Measurements from ENCODE around the gene PLCE1.
"Not testable (repeated sequence)": the region's sequence is repeated elsewhere in the genome, so short reads cannot be mapped to it uniquely, and the experiment has no call there.

PLCE1 gene

GRCh38 chr10:93970433-93971010 lies 23.2 kb upstream of the PLCE1 start:
- DNase-seq (ENCODE audit: low spot score in 2 of 2); H3K36me3 ChIP-seq (replicated peaks); H3K27me3 ChIP-seq (ENCODE audit: low read depth); H3K4me1 ChIP-seq; in situ Hi-C loops (cut with MboI; ENCODE audit: low sequenced_read_pairs); H3K9me3 ChIP-seq; H3K4me3 ChIP-seq: not testable (repeated sequence)

- DNase-seq (ENCODE audit: low spot score in 2 of 2): no peak
- H3K36me3 ChIP-seq (replicated peaks): no peaks in the 10 kb centered on the region
- H3K4me3 ChIP-seq: no peak overlapping the region
- H3K4me1 ChIP-seq: no peaks in the 10 kb centered on the region
- in situ Hi-C loops (cut with MboI; ENCODE audit: low sequenced_read_pairs): no loop called here
- H3K9me3 ChIP-seq: no peaks in the 10 kb centered on the region
- no peaks in the 10 kb centered on the region for H3K27me3 ChIP-seq (ENCODE audit: low read depth)
Observed at GRCh38 chr10:93973748-93974445, 19.8 kb upstream of the PLCE1 start.

DNA sequence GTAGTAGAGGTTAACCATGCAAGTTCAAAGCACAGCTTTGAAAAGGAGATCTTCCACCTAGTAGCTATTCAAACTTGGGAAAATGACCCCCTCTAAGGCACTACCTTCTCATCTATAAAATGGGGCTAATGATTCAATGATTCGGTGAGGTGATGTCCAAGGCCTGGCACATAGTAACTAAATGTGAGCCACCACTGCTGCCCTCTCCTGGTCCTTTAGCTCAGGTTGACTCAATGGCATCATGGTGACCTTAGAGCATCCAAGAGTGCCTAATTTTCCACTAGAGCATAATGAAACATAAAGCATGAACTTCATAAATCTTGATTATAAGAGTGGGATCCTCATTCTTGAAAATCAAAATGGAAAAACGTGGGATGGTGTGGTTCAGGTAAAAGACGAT lies 16.3 kb upstream of the PLCE1 start:
- H3K4me3 ChIP-seq: no peak overlapping the region
- no peaks in the 10 kb centered on the region for H3K36me3 ChIP-seq (replicated peaks)
- H3K27me3 ChIP-seq (ENCODE audit: low read depth): no peaks in the 10 kb centered on the region
- no peaks in the 10 kb centered on the region for H3K4me1 ChIP-seq
- H3K9me3 ChIP-seq: no peaks in the 10 kb centered on the region
- in situ Hi-C loops (cut with MboI; ENCODE audit: low sequenced_read_pairs): no loop called here
- DNase-seq (ENCODE audit: low spot score in 2 of 2): no peak

- Histone ChIP-seq H3K9me3 (no peaks in the 10 kb centered on the region), H3K4me3 (no peak overlapping the region), H3K36me3 (replicated peaks) (no peaks in the 10 kb centered on the region), H3K4me1 (no peaks in the 10 kb centered on the region), H3K27me3 (ENCODE audit: low read depth) (0 out of 2 replicates have a peak, but pooled peaks cover 4% of the 10 kb centered on the region)
- in situ Hi-C loops (cut with MboI; ENCODE audit: low sequenced_read_pairs): no loop called here
- no peak for DNase-seq (ENCODE audit: low spot score in 2 of 2)
Observed at GRCh38 chr10:93980486-93980885, 13.2 kb upstream of the PLCE1 start.

GRCh38 chr10:93991114-93991513 lies 2.6 kb upstream of the PLCE1 start:
- no peak for DNase-seq (ENCODE audit: low spot score in 2 of 2)
- in situ Hi-C loops (cut with MboI; ENCODE audit: low sequenced_read_pairs): no loop called here
- Histone ChIP-seq H3K4me3 (no peak overlapping the region), H3K9me3 (no peaks in the 10 kb centered on the region), H3K36me3 (replicated peaks) (no peaks in the 10 kb centered on the region), H3K27me3 (ENCODE audit: low read depth) (no peaks in the 10 kb centered on the region), H3K4me1 (peaks cover 10% of the 10 kb centered on the region)

DNA sequence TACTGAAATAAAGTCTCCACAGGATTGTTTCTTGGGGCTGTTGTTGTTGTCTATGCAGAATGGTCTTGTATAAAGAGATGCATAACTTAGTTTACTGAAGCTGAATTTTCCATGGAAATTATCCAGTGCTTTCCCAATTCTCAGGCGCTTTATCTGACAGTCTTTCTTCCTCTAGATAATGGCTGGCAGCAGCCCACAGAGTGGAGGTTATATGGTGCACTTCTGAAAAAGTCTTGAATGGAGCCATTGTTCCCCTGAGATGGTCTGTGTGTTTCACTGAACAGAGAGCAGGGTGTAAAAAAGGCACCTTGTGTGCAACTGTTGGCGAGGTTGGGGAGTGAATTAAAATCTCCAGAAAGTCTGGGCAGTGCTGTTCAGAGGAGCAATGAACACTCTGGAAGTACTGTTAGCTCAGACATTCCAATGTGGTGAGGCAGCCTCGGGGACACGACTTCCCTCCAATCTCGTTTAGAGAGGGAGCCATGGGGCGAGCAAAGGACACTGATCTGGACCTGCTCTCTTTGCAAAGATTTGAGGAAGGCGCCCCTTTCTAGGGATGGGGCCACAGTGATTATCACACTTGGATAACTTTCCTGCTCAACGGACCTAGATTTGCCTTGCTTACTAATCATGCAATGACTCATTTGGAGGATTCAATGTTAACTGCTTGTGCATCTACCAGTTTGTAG lies 2.0 kb upstream of the PLCE1 start:
- DNase-seq (ENCODE audit: low spot score in 2 of 2): no peak
- H3K36me3 ChIP-seq (replicated peaks): no peaks in the 10 kb centered on the region
- H3K27me3 ChIP-seq (ENCODE audit: low read depth): no peaks in the 10 kb centered on the region
- H3K4me1 ChIP-seq: peaks cover 10% of the 10 kb centered on the region
- H3K9me3 ChIP-seq: no peaks in the 10 kb centered on the region
- H3K4me3 ChIP-seq: no peak overlapping the region
- in situ Hi-C loops (cut with MboI; ENCODE audit: low sequenced_read_pairs): no loop called here

GRCh38 chr10:93992400-93993030 lies 1.2 kb upstream of the PLCE1 start:
- in situ Hi-C loops (cut with MboI; ENCODE audit: low sequenced_read_pairs): no loop called here
- Histone ChIP-seq H3K27me3 (ENCODE audit: low read depth) (no peaks in the 10 kb centered on the region), H3K36me3 (replicated peaks) (no peaks in the 10 kb centered on the region), H3K4me1 (peaks cover 10% of the 10 kb centered on the region), H3K9me3 (no peaks in the 10 kb centered on the region), H3K4me3 (no peak overlapping the region)
- DNase-seq (ENCODE audit: low spot score in 2 of 2): peak in 1 of 2 experiments; percentile 47

DNA sequence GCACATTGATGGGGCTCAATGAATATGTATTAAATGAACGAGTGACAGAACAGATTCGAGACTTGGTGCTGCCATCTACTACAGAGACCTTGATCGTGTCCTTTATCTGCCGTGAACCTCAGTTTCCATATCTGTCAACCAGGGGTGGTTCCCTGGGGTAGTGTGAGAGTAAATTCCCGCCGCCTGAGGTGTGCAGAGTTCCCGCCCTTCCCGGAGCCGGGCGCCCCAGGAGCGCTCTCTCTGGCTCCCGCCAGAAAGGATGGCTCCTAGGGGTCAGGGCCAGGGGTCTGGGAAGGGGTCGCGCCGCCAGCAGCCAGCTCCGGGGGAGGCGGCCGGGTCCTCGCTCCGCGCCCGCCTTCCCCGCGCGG lies 333 bp upstream of the PLCE1 start:
- Histone ChIP-seq H3K4me3 (peak overlapping the region; percentile 50), H3K9me3 (no peaks in the 10 kb centered on the region), H3K27me3 (ENCODE audit: low read depth) (no peaks in the 10 kb centered on the region), H3K36me3 (replicated peaks) (no peaks in the 10 kb centered on the region), H3K4me1 (peaks cover 10% of the 10 kb centered on the region)
- no peak for DNase-seq (ENCODE audit: low spot score in 2 of 2)
- in situ Hi-C loops (cut with MboI; ENCODE audit: low sequenced_read_pairs): no loop called here

GRCh38 chr10:93994438-93994801 lies 689 bp downstream of the PLCE1 start:
- Histone ChIP-seq H3K27me3 (ENCODE audit: low read depth) (no peaks in the 10 kb centered on the region), H3K4me3 (peak overlapping the region; percentile 50), H3K36me3 (replicated peaks) (no peaks in the 10 kb centered on the region), H3K9me3 (no peaks in the 10 kb centered on the region), H3K4me1 (peaks cover 10% of the 10 kb centered on the region)
- DNase-seq (ENCODE audit: low spot score in 2 of 2): no peak
- in situ Hi-C loops (cut with MboI; ENCODE audit: low sequenced_read_pairs): no loop called here

DNA sequence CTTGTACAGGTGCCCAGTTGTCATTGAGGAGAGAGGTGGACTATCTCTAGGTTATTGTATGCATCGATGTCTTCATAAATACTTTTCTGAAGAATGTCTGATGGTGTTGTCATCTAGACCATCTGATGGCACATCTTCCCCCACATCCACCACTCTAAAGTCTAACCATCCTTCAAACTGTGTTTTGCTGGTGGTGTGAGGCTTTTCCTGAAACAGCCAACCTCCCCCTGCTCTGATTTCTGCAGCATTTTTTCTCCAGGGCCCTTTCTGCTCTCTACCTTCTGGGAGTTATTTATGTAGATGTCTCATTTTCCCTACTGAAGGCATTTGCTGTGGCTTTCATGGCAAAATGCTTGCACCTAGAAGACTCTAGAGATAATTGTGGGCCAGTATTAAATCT lies 1.5 kb downstream of the PLCE1 start:
- DNase-seq (ENCODE audit: low spot score in 2 of 2): no peak
- no peaks in the 10 kb centered on the region for H3K36me3 ChIP-seq (replicated peaks)
- H3K9me3 ChIP-seq: no peaks in the 10 kb centered on the region
- H3K27me3 ChIP-seq (ENCODE audit: low read depth): no peaks in the 10 kb centered on the region
- in situ Hi-C loops (cut with MboI; ENCODE audit: low sequenced_read_pairs): no loop called here
- H3K4me3 ChIP-seq: no peak overlapping the region
- peaks cover 10% of the 10 kb centered on the region for H3K4me1 ChIP-seq

DNA sequence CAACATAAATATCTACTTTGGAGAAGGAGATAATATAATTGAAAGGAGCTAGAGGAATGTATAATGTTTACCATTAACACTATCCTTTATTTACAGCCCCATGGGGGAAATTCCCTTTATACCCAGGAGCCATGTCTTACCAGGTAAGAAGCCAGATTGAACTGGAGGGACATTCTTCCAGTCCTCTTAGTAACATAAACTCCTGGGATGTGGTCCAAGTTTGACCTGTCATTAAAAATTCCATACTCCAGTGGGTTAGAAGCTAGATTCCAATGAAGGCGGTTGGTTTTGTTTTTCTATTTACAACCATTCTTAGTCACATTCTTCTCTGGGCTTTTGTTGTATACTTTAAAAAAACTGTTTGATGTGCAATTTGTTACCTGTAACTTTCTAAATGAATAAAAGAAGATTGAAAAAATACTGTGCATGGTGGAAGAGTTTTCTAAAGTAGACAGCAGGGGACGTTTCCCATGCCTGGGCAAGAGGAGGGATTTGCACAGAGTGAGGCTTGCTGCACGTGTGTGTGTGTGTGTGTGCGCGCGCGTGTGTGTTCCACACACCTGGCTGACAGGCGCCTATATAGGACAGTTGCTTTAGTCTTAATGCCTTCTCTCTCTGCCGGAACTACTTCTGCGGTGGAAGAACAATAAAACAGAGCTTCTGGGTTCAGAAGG lies 2.0 kb downstream of the PLCE1 start:
- H3K36me3 ChIP-seq (replicated peaks): no peaks in the 10 kb centered on the region
- H3K4me3 ChIP-seq: no peak overlapping the region
- DNase-seq (ENCODE audit: low spot score in 2 of 2): no peak
- in situ Hi-C loops (cut with MboI; ENCODE audit: low sequenced_read_pairs): no loop called here
- H3K27me3 ChIP-seq (ENCODE audit: low read depth): no peaks in the 10 kb centered on the region
- H3K4me1 ChIP-seq: peaks cover 10% of the 10 kb centered on the region
- no peaks in the 10 kb centered on the region for H3K9me3 ChIP-seq

DNA sequence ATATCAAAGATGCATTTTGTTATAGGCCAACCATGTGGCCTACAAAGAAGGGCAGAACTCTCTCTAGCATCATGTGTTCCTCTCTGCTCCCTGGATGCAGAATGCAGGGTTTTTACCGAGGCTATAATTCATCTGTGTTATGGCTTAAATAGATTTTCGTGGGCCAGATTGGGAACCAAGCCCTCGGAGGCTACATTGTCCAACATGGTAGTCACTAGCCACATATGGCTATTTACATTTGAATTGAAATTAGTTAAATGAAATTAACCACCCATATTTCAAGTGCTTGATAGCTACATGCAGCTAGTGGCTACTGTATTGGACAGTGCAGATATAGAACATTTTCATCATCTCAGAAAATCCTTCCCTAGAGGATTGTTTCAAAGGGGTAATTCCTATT lies 2.8 kb downstream of the PLCE1 start:
- no peaks in the 10 kb centered on the region for H3K27me3 ChIP-seq (ENCODE audit: low read depth)

DNA sequence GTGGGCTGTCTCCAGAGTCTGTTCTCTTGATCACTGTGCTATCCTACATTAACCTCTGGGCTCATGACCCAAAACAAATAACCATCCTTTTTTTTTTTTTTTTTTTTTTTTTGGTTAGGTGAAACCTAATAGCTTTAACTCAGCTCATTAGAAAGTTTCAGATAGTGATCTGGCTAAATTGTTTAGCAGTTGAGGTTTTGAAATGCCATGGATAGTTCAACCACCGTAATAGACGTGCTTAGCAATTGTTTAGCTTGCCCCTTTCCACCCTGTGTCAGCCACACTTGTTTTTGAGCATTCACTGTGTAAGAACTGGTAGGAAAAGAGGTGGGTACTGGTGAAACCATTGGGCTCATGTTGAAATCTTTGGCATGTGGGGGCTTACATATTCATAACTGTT lies 3.8 kb downstream of the PLCE1 start:
- Histone ChIP-seq H3K4me3 (no peak overlapping the region), H3K36me3 (replicated peaks) (no peaks in the 10 kb centered on the region), H3K9me3 (no peaks in the 10 kb centered on the region), H3K4me1 (peaks cover 10% of the 10 kb centered on the region), H3K27me3 (ENCODE audit: low read depth) (no peaks in the 10 kb centered on the region)
- DNase-seq (ENCODE audit: low spot score in 2 of 2): no peak
- in situ Hi-C loops (cut with MboI; ENCODE audit: low sequenced_read_pairs): no loop called here

More for the DNA sequence above, 2.8 kb downstream of the PLCE1 start:
- in situ Hi-C loops (cut with MboI; ENCODE audit: low sequenced_read_pairs): no loop called here
- peaks cover 10% of the 10 kb centered on the region for H3K4me1 ChIP-seq
- no peaks in the 10 kb centered on the region for H3K9me3 ChIP-seq
- no peaks in the 10 kb centered on the region for H3K36me3 ChIP-seq (replicated peaks)
- no peak for DNase-seq (ENCODE audit: low spot score in 2 of 2)
- H3K4me3 ChIP-seq: no peak overlapping the region

Measured in HAP-1 (cell line).